ENCODE results near the gene NLN.
"Not testable (repeated sequence)": the region's sequence is repeated elsewhere in the genome, so short reads cannot be mapped to it uniquely, and the experiment has no call there.

NLN gene

DNA sequence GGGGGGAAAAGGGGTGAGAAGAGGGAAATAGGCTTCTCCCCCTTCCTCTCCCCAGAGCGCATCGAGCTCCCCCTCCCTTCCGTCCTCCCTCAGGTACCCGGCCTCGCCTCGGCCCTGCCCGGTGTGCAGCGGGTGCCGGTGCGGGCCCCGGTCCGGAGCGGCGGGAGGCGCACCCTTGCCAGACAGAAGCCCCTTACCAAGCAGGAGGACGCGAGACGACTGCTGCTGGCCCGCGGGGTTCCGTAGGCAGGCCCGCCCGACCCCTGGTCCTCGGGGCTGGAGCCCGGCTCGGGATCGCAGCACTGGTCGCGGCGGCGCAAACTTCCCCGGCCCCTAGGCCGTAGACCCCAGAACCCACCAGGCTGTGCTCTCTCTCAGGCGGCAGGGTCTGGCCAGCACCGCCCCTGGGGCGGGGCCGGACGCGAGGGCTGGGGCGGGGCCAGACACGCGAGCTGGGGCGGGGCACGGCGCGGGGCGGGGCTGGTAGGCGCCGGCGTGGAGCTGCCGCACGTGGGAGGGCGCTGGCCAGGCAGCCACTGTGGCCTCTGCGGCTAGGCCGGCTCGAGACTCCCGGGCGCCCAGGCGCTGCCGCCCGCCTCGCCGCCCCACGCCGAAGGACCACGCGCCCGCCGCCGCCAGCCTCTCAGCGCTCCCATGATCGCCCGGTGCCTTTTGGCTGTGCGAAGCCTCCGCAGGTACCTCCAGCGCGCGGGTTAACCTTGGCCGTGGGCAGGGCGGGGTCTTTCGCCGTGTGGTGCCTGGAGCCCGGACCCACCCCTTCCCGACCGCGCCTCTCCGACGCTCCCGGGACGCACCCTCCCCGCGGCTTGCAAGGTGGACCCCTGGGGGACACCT is at the start of gene NLN, which contains the start of gene SGTB:
NLN (plus strand) TSS at position 486 of the 855 bp plus-strand sequence; CDS start at position 655, 169 bp downstream.
SGTB (minus strand) TSS at position 390 of the 855 bp plus-strand sequence. CDS start 1,302 bp downstream, outside the sequence.
- peak; percentile 85 for DNase-seq (ENCODE audit: low read depth)

DNA sequence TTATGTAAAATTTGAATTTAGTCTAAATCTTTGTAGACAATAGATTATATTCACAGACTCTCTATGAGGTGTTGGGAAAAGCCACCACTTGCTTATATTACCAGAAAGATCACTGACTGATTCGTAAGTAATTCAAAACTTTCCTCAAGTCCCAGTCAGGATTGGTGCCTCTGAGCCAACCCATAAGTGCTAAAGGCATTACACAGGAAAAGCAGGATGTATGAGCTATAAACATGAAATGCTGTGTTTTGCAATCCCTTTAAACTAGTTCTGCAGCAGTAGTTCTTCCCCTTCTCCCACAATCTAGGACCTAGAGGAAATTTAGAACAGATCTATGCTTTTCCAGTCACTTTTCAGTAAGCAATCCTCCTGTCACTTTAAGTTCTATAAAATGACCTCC is 49.2 kb upstream of the NLN start:
- DNase-seq (ENCODE audit: low read depth), result peak; percentile 76

DNA sequence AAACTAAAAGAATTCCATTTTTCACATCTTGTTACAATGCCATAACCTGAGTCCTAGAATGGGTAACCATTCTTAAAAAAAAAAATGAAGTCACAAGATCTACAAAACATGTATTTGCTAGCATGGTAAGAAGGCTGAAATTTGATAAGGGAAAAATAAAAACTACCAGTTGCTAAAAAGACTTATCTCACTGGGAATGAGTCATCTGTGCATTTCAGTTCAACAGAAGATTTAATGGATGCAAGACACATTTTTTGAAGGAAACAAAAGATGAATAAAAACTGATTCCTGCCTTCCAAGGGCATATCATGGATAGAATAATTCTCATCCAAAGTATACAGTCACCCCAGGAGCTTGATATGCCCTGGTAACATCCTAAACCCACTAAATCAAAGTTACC is 47.3 kb upstream of the NLN start:
- peak; percentile 17 for DNase-seq (ENCODE audit: low read depth)

DNA sequence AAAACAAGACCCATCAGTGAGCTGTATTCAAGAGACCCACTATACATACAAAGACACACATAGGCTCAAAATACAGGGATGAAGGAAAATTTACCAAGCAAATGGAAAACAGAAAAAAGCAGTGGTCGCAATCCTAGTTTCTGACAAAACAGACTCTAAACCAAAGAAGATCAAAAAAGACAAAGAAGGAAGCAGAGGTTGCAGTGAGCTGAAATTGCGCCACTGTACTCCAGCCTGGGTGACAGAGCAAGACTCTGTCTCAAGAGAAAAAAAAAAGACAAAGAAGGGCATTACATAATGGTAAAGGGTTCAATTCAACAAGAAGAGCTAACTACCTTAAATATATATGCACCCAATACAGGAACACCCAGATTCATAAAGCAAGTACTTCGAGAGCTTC is 45.9 kb upstream of the NLN start:
- not testable (repeated sequence) for DNase-seq (ENCODE audit: low read depth)

DNA sequence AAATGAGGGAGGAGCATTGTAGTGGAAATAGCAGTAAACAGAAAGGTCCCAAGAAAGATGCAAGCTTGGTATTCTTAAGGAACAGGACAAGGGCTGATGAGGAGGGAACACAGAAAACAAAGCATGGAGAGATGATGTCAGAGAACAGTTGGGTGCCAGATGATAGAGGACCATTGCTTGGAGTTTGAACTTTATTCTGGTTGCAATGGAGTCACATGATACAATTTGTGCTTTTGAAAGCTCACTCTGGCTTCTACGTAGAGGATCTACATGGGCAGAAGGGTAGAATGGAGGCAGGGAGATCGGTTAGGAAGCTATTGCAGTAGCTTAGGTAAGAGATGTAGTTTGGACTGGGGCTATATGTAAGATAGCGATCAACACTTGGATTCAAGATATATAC is 39.9 kb upstream of the NLN start:
- DNase-seq (ENCODE audit: low read depth), result no peak

DNA sequence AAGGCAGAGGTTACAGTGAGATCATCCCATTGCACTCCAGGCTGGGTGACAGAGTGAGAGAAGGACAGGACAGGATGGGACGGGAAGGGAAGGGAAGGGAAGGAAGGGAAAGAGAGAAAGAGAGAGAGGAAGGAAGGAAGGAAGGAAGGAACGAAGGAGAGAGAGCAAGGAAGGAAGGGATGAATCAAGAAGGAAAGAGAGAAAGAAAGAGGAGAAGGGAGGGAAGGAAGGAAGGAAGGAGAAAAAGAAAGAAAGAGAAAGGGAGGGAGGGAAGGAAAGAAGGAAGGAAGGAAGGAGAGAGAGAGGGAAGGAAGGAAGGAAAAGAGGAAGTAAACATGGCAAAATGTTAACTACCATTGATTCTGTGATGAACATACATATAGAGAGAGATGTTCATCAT is 28.9 kb upstream of the NLN start:
- no peak for DNase-seq (ENCODE audit: low read depth)

DNA sequence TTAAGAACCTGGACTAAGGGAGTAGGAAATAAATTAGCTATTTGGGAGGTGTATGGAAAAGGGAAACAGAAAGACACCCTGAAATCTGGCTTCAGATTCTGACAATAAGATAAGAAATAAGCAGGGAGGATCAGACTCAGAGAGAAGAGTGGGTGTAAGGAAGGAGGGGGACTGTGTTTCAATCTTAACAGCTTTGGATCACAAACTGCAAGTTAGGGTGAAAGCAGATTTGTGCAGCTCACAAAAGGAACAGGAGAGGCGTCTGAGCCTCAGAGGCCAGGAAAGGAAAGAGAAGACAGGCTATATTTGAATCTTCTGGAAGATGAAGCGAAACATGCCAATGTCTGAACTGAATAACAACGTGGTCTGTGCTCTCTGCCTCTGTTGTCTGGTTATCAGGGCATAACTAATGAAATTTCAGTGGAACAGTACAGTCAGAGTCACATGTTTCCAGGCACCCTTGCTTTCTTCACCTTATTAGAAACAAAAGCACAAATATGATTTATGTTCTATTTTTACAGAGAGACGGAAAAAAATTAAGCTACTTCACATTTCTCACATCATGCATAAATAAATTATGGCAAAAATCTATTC is 26.7 kb upstream of the NLN start:
- DNase-seq (ENCODE audit: low read depth), result no peak

DNA sequence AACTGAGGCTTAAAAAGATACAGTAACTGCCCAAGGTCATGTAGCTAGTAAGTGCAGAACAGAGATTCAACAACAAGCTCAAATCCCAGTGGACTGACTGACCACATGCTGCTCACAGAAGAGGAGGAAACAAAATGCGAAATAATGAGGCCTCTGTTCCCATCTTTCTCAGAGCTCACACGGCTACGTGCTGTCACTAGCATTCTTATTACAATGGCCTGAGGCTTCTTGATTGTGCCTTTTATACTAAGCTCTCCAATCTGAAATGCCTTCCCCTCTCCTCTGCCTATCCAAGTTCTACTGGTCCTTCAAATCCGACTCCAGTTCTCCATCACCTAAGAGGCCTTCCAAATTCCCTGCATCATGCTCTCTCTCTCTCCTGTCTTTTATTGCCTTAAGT is 26.1 kb upstream of the NLN start:
- no peak for DNase-seq (ENCODE audit: low read depth)

DNA sequence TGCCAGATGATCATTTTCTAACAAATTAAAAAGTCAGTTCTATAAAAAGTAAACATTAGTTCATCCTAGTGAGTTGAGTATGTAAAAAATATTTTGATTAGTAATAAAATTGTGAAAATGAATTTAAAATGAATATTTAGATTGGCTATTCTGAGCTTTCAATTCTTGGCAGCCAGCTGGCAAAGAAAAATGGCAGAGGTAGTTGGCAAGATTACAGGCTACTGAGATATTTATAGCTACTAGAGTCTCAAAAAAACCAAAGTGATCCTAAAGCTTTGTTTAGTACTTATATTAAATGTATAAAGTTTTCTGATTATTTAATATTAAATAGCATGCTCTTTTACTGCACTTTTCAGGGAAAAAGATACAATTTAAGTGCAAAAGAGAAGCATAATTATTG is 25.1 kb upstream of the NLN start:
- peak; percentile 21 for DNase-seq (ENCODE audit: low read depth)

DNA sequence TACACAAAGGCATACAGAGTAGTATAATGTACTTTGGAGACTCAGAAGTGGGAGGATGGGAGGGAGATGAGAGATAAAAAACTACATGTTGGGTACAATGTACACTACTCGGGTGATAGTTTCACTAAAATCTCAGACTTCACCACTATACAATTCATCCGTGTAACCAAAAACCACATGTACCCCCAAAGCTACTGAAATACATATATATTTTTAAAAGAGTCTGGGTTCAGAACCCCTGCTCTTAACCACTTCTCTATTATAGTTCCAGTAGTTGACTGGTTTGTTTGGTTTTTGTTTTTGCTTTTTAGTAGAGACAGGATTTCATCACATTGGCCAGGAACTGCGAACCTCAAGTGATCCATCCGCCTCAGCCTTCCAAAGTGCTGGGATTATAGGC is 22.7 kb upstream of the NLN start:
- DNase-seq (ENCODE audit: low read depth), result no peak

DNA sequence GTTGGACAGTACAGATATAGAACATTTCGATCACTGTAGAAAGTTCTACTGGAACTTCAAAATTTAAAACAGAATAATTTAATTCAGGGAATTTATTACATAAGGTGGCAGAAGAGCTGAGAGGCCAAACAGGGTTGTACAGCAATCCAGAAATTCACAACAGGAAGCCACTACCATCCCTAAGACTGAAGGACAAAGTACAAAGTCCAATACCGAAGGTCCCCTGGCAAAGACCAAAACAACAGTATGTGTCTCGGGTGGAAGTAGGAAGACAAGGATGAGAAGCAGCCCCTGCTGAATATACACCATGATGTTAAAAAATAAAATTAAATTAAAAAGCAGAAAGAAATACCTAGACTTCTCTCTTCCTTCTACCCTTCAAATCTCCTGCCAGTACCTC is 20.0 kb upstream of the NLN start:
- no peak for DNase-seq (ENCODE audit: low read depth)

DNA sequence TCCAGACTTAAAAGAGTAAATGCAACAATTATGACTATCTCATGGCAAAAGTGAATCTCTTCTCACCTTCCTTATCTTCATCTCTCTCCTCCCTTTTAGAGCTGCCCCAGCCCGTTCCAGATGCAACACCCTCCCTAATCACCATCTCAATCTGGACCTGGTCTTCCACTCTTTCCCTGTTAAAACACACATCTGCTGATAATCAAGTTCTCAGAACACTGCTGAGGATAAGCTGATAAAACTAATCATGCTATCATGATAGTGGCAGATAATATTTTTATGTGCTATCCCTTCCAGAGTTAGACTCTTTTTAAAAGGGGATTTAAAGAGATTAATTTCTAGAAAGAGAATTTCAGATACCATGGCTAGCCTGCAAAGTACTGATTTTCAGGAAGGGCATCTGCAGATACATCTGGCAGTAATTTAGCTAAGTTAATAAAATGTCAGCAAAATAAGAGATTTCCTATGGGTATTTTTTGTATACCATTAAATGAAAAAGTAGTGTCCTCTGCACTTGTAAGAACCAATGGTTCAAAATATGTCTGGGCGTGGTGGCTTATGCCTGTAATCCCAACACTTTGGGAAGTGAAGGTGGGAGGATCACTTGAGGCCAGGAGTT is 17.3 kb upstream of the NLN start:
- DNase-seq (ENCODE audit: low read depth), result no peak

DNA sequence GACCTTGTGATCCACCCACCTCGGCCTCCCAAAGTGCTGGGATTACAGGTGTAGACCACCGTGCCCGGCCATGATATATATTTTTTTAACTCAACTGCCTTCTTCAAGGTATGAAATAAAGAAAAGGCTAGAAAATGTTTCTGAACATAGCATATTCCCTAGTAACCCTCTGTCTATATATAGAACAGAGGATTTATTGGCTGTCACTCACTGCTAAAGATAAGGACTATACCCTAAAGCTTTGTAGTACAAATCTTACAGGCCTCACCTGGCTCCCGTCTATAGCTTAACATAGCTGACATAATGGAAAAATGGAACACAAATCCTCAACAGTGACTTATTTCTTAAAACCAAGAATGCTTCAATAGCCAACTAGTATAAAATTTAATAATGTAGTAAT is 14.3 kb upstream of the NLN start:
- DNase-seq (ENCODE audit: low read depth), result no peak

DNA sequence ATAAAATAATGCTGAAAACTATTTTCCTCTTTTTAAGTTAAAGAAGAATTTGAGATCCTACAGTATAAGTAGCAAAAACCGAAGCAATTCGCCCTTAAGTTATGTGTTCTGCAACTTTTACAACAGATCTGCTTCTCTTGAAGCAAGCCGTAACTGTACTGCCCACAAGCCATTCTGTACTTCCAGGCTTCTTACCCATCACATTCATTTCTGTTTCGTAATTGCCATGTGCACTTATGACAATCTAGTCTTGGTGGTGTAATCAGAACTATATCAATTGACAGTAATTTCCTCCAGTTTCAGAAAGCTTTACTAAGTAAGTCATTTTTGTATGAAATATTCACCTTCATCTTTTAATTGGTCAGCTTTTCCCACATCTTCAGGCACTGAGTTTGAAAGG is 13.9 kb upstream of the NLN start:
- DNase-seq (ENCODE audit: low read depth), result no peak

DNA sequence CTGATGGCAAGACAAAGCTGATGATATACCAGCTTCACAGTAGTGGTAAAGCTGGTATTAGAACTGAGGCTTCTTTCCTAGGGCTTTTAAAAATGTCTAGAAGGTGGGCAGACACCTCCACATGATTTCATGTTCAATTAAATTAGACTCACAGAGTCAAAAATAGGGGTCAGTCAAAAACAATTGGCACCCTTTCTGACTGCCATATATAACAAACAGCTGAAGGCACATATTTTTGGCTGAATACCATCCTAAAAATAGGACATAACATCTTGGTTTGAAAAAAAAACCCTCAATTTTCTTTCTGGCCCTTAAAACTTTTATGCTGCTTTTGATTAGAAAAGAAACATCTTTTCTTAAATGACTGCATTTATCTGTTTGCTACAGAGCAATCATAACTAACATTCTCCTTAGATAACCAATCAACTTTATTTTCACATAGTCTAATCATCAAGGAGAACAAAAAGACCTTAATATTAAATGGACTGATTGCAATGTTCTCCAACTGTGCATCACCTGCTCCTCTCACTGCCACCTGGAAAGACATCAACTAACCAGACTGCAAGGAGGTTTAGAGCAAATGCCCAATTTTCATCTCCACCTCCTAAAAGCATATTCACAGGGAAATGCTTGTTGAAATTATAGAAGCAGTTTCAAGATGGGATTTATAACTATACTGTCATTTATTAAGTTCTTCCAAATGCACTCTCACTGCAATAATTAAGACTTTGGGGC is 3.3 kb upstream of the NLN start:
- DNase-seq (ENCODE audit: low read depth), result no peak

DNA sequence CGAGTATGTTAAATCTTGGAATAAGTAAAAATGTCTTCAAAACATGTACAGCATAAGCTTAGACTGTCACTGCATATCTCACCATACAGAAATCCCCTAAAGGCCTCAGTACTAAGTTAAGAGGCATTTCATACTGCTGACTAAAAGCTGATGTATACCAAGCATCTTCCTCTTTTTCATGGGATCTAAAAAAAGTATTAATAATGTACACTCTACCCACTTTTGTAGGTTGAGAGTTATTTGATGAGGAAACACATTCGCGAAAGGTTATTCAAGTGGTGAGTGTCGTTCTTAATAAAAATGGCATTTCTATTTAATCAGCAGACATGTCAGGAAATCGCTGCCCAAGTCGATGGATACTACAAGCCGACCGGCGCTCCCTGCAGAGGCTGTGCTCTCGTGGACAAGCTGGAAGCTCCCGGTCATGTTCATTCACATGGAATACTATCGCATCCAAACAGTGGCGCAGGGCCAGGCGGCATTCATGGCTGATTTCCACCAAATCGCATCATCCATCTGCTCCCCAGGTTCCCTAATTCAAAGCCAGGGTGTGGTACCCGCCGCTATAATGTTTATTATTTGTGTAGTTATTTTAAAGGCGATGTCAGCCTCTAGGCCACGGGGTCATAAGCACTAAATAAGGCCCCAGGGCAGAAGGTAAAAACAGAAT is 820 bp upstream of the NLN start:
- DNase-seq (ENCODE audit: low read depth), result peak; percentile 85

DNA sequence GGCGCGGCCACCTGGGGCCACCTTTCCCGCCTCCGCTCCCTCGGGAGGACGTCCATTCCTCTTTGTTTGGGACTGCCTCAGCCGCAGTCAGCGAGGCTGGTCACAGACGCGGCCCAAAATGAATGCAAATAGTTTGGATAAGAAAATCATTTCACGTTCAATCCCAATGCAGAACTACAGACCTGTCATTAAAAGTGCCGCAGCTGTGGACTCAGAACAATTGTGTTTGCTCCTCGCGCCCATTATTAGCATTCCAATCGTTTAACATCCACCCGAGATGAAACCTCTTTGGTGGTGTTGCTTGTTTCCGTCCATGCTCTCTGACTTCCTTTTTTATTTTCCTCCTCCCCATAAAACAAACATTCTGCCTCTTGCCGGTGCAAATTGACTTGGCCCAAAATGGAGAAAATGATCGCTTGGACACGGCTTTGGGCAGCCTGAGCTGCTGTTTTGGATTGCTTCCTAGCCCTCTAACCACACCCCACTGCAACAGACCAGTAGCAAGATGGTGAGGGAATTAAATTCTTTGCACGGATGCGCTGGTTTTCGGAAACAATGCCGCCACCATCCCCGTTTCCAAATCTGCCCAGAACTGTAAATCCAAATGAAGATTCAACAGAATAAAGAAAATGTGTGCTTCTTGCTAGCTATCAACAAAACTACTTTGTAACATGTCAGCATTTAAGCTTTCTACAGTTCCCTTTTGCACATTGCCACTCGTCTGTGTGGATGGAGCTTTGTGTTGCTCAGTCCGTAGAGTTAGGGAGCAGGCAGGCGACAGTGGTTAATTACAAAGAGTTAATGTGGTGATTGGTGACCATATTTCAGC is 784 bp downstream of the NLN start:
- peak; percentile 79 for DNase-seq (ENCODE audit: low read depth)

DNA sequence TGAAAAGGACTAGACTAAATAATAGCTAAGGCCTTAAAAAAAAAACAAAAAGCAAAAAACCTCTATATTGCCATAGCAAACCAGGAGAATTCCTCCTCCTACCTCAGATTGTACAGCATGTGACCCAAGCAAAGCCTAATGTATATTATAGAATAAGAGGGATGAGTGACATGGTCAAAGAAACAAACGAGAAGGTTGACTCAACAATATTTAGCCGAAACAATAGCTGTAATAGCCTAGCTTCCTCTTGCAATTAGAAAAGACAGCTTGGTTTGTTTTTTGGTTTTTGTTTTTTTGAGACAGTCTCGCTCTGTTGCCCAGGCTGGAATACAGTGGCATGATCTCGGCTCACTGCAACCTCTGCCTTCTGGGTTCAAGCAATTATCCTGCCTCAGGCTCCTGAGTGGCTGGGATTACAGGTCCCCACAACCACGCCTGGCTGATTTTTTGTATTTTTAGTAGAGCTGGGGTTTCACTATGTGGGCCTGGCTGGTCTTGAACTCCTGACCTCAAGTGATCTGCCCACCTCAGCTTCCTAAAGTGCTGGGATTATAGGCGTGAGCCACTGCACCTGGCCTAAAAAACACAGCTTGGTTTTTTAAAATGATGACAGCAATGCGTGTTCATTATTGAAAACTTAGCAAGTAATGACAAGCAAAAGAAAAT is 5.6 kb downstream of the NLN start:
- DNase-seq (ENCODE audit: low read depth), result no peak

DNA sequence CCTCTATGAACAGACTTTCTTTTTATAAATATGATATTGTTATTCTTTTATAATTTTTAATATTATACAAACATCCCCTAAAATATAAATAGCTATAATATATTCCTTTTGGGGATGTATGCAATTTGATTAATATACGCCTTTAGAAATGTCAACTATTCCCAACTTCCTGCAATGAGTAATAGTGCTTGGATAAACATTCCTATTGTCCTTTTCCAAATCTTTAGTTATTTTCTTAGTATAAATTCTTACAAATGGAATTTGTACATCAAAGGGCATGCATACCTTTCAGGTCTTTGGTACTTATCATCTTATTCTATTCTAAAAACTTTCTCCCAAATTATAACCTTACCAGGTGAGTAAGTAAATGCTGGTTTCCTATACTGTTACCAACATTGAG is 6.2 kb downstream of the NLN start:
- DNase-seq (ENCODE audit: low read depth), result peak; percentile 34

DNA sequence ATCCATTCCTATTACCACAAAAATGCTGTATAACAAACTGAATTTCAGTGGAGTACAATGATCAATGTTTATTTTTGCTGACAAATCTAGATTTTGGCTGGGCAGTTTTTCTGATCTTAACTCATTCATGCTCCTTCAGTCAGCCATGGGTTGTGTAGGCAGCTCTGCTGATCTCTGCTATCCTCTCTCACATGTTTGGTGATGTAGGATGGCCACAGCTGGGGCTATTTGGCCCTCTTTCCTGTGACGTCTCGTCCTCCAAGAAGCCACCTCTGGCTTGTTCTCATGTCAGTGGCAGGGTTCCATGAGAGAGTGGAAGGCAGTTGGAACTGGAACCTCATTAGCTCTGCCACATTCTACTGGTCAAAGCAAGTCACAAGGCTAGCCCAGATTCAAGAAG is 8.9 kb downstream of the NLN start:
- DNase-seq (ENCODE audit: low read depth), result peak; percentile 16
